HG03460 (cell line): ENCODE data around the gene RAB29.

Experiments
- ATAC-seq: cut with Tn5 transposase; IDR thresholded peaks from one replicate; pipeline ENCODE4 v1.9.1; 2021; ENCODE audit not compliant: unreplicated experiment

RAB29 gene

GRCh38 chr1:205766038-205766437 lies 9.2 kb downstream of the RAB29 start:
- ATAC-seq: no peak

- no peak for ATAC-seq
Observed at GRCh38 chr1:205764578-205764977, 10.7 kb downstream of the RAB29 start.

GRCh38 chr1:205763980-205764379 lies 11.3 kb downstream of the RAB29 start:
- no peak for ATAC-seq

- ATAC-seq: no peak
Observed at GRCh38 chr1:205760606-205761005, 14.7 kb downstream of the RAB29 start.

- ATAC-seq: no peak
Observed at GRCh38 chr1:205756552-205756951, 18.7 kb downstream of the RAB29 start.

- ATAC-seq: no peak
Observed at GRCh38 chr1:205754857-205755256, 20.4 kb downstream of the RAB29 start.

GRCh38 chr1:205751036-205751651 lies 24.1 kb downstream of the RAB29 start:
- ATAC-seq: no peak

GRCh38 chr1:205750138-205751035 lies 24.9 kb downstream of the RAB29 start, which contains the start of gene NUCKS1:
NUCKS1 (minus strand) TSS chr1:205750182; CDS start chr1:205749973, 209 bp downstream.
- ATAC-seq: peak; percentile 82

- peak; percentile 73 for ATAC-seq
Observed at GRCh38 chr1:205749234-205750137, 25.8 kb downstream of the RAB29 start.

- ATAC-seq: peak; percentile 17
Observed at GRCh38 chr1:205748403-205749233, 26.7 kb downstream of the RAB29 start.

GRCh38 chr1:205746757-205747412 lies 28.4 kb downstream of the RAB29 start:
- no peak for ATAC-seq

- no peak for ATAC-seq
Observed at GRCh38 chr1:205744403-205744802, 30.9 kb downstream of the RAB29 start.

GRCh38 chr1:205743977-205744376 lies 31.3 kb downstream of the RAB29 start:
- ATAC-seq: no peak

- ATAC-seq: no peak
Observed at GRCh38 chr1:205741681-205742080, 33.6 kb downstream of the RAB29 start.

- no peak for ATAC-seq
Observed at GRCh38 chr1:205739348-205740160, 35.7 kb downstream of the RAB29 start.

GRCh38 chr1:205735218-205735617 lies 40.1 kb downstream of the RAB29 start:
- no peak for ATAC-seq

- no peak for ATAC-seq
Observed at GRCh38 chr1:205733438-205734175, 41.7 kb downstream of the RAB29 start.

- ATAC-seq: no peak
Observed at GRCh38 chr1:205729945-205730610, 45.2 kb downstream of the RAB29 start.
